ENCODE measurements around the gene SNRNP25. TPM values are rescaled to one million over a fixed set of nuclear protein-coding genes. Genes with fewer than 3 reads are reported as not detected.

SNRNP25 gene
- total and polyA plus RNA-seq, 2 of the 8 experiments (the other 6 are each of a cell fraction or from before 2014, with no cell fraction given), result 53.0 to 58.4 TPM

DNA sequence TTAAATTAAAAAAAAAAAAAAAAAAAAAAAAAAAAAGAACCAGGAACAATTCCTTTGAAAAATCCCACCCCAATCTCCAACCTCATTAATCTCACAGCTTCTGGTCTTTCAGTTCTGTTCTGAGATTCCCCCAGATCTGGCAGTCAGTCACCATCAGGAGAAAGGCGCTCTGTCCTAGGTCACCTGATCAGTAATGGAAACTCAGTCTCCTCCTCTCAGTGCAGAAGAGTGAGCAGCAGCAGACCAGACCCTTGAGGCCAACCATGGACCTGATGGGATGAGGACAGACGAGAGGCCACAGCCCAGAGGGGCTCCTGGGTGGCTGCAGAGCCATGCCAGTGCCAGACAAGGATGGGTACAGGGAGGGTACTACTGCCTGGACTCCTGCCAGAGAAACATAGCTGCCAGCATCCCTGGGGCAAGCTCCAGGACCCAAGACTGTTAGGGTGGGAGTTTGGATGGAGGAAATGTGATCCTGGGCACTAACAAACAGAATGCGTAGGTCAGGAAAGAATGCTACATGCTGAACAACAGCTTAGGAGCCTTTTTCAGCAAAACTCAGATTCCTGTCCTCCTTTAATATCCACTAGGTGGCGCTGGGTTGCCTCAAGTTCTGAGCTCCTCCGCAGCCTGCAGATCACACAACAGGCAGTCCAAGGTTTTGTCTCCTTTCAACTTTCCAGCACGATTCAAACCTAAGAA lies 53.1 kb downstream of the SNRNP25 start (continued):
- TF ChIP-seq, protein P1, sequence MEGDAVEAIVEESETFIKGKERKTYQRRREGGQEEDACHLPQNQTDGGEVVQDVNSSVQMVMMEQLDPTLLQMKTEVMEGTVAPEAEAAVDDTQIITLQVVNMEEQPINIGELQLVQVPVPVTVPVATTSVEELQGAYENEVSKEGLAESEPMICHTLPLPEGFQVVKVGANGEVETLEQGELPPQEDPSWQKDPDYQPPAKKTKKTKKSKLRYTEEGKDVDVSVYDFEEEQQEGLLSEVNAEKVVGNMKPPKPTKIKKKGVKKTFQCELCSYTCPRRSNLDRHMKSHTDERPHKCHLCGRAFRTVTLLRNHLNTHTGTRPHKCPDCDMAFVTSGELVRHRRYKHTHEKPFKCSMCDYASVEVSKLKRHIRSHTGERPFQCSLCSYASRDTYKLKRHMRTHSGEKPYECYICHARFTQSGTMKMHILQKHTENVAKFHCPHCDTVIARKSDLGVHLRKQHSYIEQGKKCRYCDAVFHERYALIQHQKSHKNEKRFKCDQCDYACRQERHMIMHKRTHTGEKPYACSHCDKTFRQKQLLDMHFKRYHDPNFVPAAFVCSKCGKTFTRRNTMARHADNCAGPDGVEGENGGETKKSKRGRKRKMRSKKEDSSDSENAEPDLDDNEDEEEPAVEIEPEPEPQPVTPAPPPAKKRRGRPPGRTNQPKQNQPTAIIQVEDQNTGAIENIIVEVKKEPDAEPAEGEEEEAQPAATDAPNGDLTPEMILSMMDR (IDR thresholded peaks at IDR 0.05; ENCODE audit: control extremely low read depth in 1 of 3, insufficient read depth in 1 of 3, low read depth in 1 of 3, low read length in 3 of 3), result peak; percentile 61 to 94 (median 83)
- TF ChIP-seq SRF (IDR thresholded peaks at IDR 0.05; ENCODE audit: low read depth, low read length) (no peak), TEAD4 (IDR thresholded peaks at IDR 0.05; ENCODE audit: low read depth, low read length) (no peak; the same call in 1 of the 2 replicates), GABPA (IDR thresholded peaks at IDR 0.05; ENCODE audit: borderline replicate concordance, insufficient read depth, low read length) (peak; percentile 33; the same call in 1 of the 2 replicates), SP1 (IDR thresholded peaks at IDR 0.05; ENCODE audit: low read depth, low read length) (no peak), POLR2A (IDR thresholded peaks at IDR 0.05; ENCODE audit: control extremely low read depth in 1 of 2, low read depth in 2 of 2, low read length in 2 of 2) (no peak), FOSL1 (IDR thresholded peaks at IDR 0.05; ENCODE audit: insufficient read depth, low read depth, low read length) (no peak)

Small RNA genes within 50 kb of the gene (microRNA-seq; reads per million reads assigned to microRNA genes)
- 0 reads per million in 2 experiments for gene MIR6859-4 (ENCODE audit: borderline microRNAs expressed in 2 of 2, borderline number of aligned reads in 2 of 2, borderline replicate concordance in 1 of 2)

Small RNA genes within 50 kb of the gene (small RNA-seq; reads per million reads assigned to genes)
- gene MIR6859-4 (ENCODE audit: insufficient read depth) (not detected), gene Z69720.2 (ENCODE audit: insufficient read depth) (not detected)

Other genes starting within 250 kb of the SNRNP25 start
- 45.4 and 49.6 TPM in 2 replicates for gene POLR3K, start 220 bp upstream of the SNRNP25 start, total RNA-seq (2021; fragmentation: NEBNext Ultra II Directional; extraction: Animal tissue kit (Norgen Biotek cat#: 25700))
- gene POLR3K, start 220 bp upstream of the SNRNP25 start, polyA plus RNA-seq (2011; rRNA removed), result 76.5 and 80.5 TPM in 2 replicates
- 32.5 and 37.4 TPM in 2 replicates for gene RHBDF1, start 18.8 kb downstream of the SNRNP25 start, total RNA-seq (2021; fragmentation: NEBNext Ultra II Directional; extraction: Animal tissue kit (Norgen Biotek cat#: 25700))
- gene RHBDF1, start 18.8 kb downstream of the SNRNP25 start, polyA plus RNA-seq (2011; rRNA removed), result 51.6 and 76.9 TPM in 2 replicates
- 35.8 and 37.6 TPM in 2 replicates for gene MPG, start 24.4 kb downstream of the SNRNP25 start, total RNA-seq (2021; fragmentation: NEBNext Ultra II Directional; extraction: Animal tissue kit (Norgen Biotek cat#: 25700))
- 83.7 and 107 TPM in 2 replicates for gene MPG, start 24.4 kb downstream of the SNRNP25 start, polyA plus RNA-seq (2011; rRNA removed)
- gene NPRL3, start 84.8 kb downstream of the SNRNP25 start, total RNA-seq (2021; fragmentation: NEBNext Ultra II Directional; extraction: Animal tissue kit (Norgen Biotek cat#: 25700)), result 34.2 and 37.8 TPM in 2 replicates
- 22.9 and 37.8 TPM in 2 replicates for gene NPRL3, start 84.8 kb downstream of the SNRNP25 start, polyA plus RNA-seq (2011; rRNA removed)
- not detected in 2 replicates for gene HBZ, start 98.8 kb downstream of the SNRNP25 start, total RNA-seq (2021; fragmentation: NEBNext Ultra II Directional; extraction: Animal tissue kit (Norgen Biotek cat#: 25700))
- gene HBZ, start 98.8 kb downstream of the SNRNP25 start, polyA plus RNA-seq (2011; rRNA removed), result 0.12 TPM in 1 of 2 replicates, not detected in the other
- not detected in 2 replicates for gene HBM, start 112.2 kb downstream of the SNRNP25 start, total RNA-seq (2021; fragmentation: NEBNext Ultra II Directional; extraction: Animal tissue kit (Norgen Biotek cat#: 25700))
- 0.78 and 0.88 TPM in 2 replicates for gene HBM, start 112.2 kb downstream of the SNRNP25 start, polyA plus RNA-seq (2011; rRNA removed)
- gene HBA2, start 119.0 kb downstream of the SNRNP25 start, total RNA-seq (2021; fragmentation: NEBNext Ultra II Directional; extraction: Animal tissue kit (Norgen Biotek cat#: 25700)), result 1.1 TPM in 1 of 2 replicates, not detected in the other
- 6.1 and 8.1 TPM in 2 replicates for gene HBA2, start 119.0 kb downstream of the SNRNP25 start, polyA plus RNA-seq (2011; rRNA removed)
- 1.1 and 2.3 TPM in 2 replicates for gene HBA1, start 122.9 kb downstream of the SNRNP25 start, total RNA-seq (2021; fragmentation: NEBNext Ultra II Directional; extraction: Animal tissue kit (Norgen Biotek cat#: 25700))
- gene HBA1, start 122.9 kb downstream of the SNRNP25 start, polyA plus RNA-seq (2011; rRNA removed), result 2.3 and 8.6 TPM in 2 replicates
- gene HBQ1, start 126.6 kb downstream of the SNRNP25 start, total RNA-seq (2021; fragmentation: NEBNext Ultra II Directional; extraction: Animal tissue kit (Norgen Biotek cat#: 25700)), result 1.4 and 2.9 TPM in 2 replicates
- 17.1 and 24.6 TPM in 2 replicates for gene HBQ1, start 126.6 kb downstream of the SNRNP25 start, polyA plus RNA-seq (2011; rRNA removed)
- gene LUC7L, start 175.6 kb downstream of the SNRNP25 start, total RNA-seq (2021; fragmentation: NEBNext Ultra II Directional; extraction: Animal tissue kit (Norgen Biotek cat#: 25700)), result 121 and 129 TPM in 2 replicates
- gene LUC7L, start 175.6 kb downstream of the SNRNP25 start, polyA plus RNA-seq (2011; rRNA removed), result 49.7 and 75.8 TPM in 2 replicates
- gene FAM234A, start 181.0 kb downstream of the SNRNP25 start, total RNA-seq (2021; fragmentation: NEBNext Ultra II Directional; extraction: Animal tissue kit (Norgen Biotek cat#: 25700)), result 104 and 108 TPM in 2 replicates
- gene FAM234A, start 181.0 kb downstream of the SNRNP25 start, polyA plus RNA-seq (2011; rRNA removed), result 80.6 and 131 TPM in 2 replicates
- 0.84 and 1.1 TPM in 2 replicates for gene RGS11, start 222.1 kb downstream of the SNRNP25 start, total RNA-seq (2021; fragmentation: NEBNext Ultra II Directional; extraction: Animal tissue kit (Norgen Biotek cat#: 25700))
- gene RGS11, start 222.1 kb downstream of the SNRNP25 start, polyA plus RNA-seq (2011; rRNA removed), result 1.2 and 2.0 TPM in 2 replicates
- 1.2 and 2.8 TPM in 2 replicates for gene ARHGDIG, start 226.8 kb downstream of the SNRNP25 start, total RNA-seq (2021; fragmentation: NEBNext Ultra II Directional; extraction: Animal tissue kit (Norgen Biotek cat#: 25700))
- 2.9 and 4.5 TPM in 2 replicates for gene ARHGDIG, start 226.8 kb downstream of the SNRNP25 start, polyA plus RNA-seq (2011; rRNA removed)
- 0.34 and 1.3 TPM in 2 replicates for gene PDIA2, start 229.3 kb downstream of the SNRNP25 start, total RNA-seq (2021; fragmentation: NEBNext Ultra II Directional; extraction: Animal tissue kit (Norgen Biotek cat#: 25700))
- gene PDIA2, start 229.3 kb downstream of the SNRNP25 start, polyA plus RNA-seq (2011; rRNA removed), result 0.50 and 1.1 TPM in 2 replicates